ENCODE measurements around the gene CHRND.

Gene CHRND

DNA sequence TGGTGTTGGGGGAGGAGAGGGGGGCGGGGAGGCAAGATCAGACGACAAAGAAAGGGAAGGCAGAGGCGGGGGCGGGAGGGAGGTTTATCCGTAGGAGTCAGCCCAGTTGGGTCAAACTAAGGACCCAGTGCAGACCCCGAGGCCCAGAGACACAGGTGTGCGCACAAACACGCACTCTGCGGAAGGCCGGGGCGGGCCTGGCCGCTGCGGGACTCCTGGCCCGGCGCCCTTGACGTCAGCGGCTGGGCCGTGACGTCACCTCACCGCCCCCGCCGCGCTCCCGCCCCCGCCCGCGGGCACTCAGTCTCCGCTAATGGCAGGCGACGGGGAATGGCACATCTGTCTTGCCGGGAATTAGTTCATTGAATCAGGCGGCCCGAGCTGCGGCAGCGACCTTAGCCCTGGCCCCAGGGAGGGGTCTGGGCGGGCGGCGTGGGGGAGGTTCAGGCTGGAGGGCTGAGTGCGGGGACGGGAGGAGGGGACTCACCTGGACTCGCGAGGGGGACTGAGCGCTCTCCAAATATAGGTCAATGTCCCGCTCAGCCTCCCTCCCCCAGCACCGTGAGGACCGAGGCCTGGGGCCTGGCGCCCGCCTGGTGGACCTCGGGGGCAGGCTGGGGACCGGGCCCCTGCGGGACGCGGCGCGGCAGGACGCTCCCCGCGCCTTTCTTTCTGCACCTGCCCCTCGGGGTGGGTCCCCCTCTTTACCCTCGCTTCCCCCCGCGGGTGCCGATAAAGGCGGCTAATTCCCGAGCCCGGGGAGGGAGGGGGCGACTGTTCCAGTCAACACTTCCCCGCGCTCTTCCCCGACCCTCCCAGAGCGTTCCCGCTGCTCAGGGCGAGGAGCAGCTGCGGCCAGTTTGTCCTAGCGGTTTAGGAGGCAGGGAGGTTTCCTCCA lies 22.8 kb upstream of the CHRND start:
- no peak for DNase-seq (ENCODE audit: low read depth in 2 of 2)

GRCh38 chr2:232503809-232504323 lies 22.1 kb upstream of the CHRND start:
- DNase-seq (ENCODE audit: low read depth in 2 of 2) = no peak

- DNase-seq (ENCODE audit: low read depth in 2 of 2) = no peak
Observed at GRCh38 chr2:232504438-232504837, 21.5 kb upstream of the CHRND start.

DNA sequence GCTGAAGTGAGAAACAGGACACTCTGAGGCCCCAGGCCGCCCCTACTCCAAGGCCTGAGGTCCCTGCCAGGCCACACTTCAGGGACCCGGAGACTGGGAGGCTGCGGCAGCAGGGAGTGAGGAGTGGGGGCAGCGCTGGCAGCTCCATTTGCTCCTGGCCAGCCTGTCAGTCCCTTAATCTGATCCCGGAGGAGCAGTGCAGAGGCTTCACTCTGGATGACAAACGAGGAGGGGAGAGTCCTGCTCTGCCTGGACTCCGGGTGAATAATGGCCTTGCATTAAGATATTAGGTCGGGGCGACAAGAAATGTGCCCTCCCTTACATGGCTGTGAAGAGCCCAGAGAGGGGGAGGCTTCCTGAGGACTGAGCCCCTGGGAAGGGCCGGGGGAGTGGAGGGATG lies 20.1 kb upstream of the CHRND start:
- no peak for DNase-seq (ENCODE audit: low read depth in 2 of 2)

DNA sequence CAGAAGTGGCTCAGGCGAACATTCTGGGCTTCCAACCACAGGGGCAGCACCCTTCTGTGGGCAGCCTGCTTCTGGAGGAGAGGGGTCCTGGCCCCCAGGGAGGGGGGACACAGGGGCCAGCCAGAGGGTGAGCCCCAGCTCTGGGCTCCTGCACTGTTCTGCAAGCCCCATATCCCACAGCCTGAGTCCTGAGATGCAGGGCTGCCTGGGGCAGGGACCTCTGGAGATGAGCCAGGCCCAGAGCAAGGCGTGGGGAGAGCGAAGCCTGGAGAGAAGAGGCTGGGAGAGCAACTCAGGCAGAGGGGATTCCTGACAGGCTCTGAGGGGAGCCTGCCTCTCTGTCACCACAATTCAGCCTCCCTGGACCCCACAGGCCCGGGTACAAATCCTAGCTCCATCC lies 19.3 kb upstream of the CHRND start:
- DNase-seq (ENCODE audit: low read depth in 2 of 2) = no peak

DNA sequence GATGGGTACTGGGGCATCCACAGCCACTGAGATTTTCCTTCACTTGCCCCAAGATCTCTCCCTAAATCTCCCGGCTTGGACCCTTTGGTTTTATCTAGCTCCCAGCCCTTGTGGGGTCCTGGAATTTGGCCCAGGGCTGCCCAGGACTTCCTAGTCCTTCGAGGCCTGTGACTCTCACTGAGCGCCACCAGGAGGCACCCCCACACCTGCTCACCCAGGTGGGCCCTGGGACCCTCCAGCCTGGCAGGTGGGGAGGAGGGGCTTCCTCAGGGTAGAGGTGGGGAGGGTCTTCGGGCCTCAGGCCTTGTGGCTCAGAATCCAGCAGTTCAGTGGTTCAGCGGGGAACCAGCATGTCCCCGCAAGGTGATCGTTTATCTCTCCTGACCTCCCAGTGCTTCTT lies 17.7 kb upstream of the CHRND start:
- DNase-seq (ENCODE audit: low read depth in 2 of 2) = no peak

DNA sequence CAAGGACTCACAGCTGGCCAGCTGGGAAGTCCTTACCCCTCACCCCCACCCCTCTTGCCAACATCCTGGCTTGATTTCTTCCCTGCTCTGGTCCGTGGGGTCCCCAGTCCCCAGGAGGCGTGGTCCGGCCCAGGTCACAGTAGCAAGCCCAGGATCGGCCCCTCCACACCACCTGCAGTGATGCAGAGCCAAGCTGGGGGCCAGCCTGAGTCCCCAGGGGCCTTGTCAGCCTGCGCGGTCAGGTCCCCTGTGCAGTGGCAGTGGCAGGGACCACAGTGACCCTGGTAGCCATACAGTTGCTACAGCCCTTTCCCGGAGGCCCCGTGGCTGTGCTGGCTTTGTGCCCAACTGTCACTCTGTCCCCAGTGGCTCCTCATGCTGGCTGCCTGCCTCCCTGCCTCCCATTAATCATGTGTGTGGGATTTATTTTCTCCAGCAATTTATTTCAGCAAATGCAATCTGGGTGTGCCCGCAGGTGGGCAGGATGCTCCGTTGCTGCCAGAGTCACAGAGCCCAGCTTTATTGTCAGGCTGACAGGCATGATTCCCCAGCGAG lies 14.5 kb upstream of the CHRND start:
- DNase-seq (ENCODE audit: low read depth in 2 of 2) = no peak

DNA sequence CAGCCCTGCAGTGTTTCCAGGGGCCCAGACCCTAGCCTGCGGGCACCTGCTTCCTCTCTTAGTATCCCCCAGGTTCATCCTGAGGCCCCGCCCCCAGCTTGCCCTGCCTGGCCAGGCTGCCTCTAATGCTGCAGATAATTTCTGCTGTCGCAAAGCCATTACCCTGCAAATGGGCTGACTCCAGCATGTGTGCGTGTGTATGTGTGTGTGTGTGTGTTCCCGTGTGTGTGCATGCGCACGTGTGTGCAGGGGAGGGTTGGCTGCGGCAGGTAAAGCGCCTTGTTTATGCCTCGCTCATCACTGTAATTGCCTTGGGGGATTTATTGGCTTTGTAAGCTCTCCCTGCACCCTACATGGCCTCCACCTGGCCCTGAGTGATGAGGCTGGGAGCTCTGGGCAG lies 13.4 kb upstream of the CHRND start:
- DNase-seq (ENCODE audit: low read depth in 2 of 2) = no peak

DNA sequence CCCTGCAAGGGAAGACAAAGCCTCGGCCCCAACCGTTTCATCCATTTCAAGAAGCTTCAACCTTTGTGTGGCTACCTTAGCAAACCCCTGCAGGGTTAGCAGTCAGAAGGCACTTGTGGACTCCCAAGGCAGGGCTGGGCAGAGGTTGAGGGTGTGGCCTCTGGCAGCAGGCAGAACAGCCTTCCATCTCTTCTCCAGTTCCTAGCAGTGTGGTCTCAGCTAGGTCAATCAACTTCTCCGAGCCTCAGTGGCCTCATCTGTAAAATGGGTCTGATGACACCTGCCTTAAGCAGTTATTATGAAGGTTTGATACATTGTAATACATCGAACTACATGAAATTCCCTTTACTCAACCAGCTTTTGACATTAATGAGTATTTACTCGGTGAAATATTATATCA lies 12.6 kb upstream of the CHRND start:
- DNase-seq (ENCODE audit: low read depth in 2 of 2) = no peak

GRCh38 chr2:232515639-232516038 lies 10.3 kb upstream of the CHRND start:
- DNase-seq (ENCODE audit: low read depth in 2 of 2) = no peak

DNA sequence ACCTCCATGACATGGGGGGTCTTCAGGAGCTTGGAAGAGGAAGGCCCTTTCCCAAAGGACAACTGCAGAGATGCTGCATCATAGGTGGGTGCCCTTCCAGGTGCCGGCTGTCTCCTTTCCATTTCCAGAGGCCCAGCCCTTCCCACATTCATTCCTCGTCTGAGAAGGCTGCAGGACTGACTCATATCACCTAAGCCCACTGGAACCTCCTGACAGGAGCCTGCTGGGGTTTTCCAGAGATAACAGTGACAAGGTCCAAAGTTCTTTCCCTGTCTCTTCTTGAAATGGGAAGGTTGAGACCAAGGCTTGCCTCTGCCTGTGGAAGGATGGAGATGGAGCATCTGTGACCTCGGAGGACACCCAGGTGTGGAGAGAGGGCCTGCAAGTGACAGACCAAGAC lies 9.4 kb upstream of the CHRND start:
- DNase-seq (ENCODE audit: low read depth in 2 of 2) = no peak

GRCh38 chr2:232518844-232519243 lies 7.1 kb upstream of the CHRND start:
- no peak for DNase-seq (ENCODE audit: low read depth in 2 of 2)

- no peak for DNase-seq (ENCODE audit: low read depth in 2 of 2)
Observed at GRCh38 chr2:232519581-232520438, 6.2 kb upstream of the CHRND start, which contains the start of gene PRSS56. TSS of gene PRSS56 (plus strand) at chr2:232520388. CDS start at chr2:232520599, 211 bp downstream.

GRCh38 chr2:232520489-232520888 lies 5.5 kb upstream of the CHRND start:
- DNase-seq (ENCODE audit: low read depth in 2 of 2) = no peak

DNA sequence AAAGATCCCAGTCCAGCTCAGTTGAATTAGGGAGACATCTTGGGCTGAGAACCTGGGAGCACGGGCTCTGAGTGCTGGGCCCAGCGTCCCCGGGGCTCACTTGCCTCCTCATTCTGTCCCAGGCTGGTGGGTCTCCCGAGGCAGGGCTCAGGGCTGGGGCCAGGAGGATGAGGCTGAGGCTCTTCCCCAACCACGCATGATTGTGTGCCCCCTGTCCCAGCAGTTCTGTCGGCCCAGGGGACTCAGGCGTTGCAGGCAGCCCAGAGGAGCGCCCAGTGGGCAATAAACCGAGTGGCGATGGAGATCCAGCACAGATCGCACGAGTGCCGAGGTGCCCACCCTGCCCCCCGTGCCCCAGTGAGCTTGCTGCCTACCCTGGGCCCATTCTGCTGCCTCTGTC lies 4.9 kb upstream of the CHRND start:
- no peak for DNase-seq (ENCODE audit: low read depth in 2 of 2)

DNA sequence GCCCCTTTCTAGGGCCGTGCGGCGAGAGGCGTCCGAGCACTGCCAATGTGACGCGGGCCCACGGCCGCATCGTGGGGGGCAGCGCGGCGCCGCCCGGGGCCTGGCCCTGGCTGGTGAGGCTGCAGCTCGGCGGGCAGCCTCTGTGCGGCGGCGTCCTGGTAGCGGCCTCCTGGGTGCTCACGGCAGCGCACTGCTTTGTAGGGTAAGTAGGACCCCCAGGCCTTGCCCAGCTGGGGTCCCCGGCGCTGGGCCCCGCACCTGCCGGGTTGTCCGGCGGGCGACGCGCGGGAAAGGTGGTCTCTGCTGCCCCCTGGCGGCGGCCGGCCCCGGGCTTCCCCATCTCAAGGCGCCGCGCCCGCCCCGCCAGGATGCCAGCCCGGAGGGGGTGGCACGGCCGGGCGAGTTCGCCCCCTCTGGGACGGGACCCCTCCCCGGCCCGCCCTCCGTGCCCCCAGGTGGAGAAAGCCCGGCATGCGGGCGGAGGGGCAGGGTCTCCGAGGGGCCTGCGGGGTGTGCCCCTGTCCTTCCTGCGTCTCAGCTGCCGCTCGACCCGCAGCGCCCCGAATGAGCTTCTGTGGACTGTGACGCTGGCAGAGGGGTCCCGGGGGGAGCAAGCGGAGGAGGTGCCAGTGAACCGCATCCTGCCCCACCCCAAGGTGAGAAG lies 3.9 kb upstream of the CHRND start:
- no peak for DNase-seq (ENCODE audit: low read depth in 2 of 2)

GRCh38 chr2:232522623-232523401 lies 3.1 kb upstream of the CHRND start:
- DNase-seq (ENCODE audit: low read depth in 2 of 2) = no peak

DNA sequence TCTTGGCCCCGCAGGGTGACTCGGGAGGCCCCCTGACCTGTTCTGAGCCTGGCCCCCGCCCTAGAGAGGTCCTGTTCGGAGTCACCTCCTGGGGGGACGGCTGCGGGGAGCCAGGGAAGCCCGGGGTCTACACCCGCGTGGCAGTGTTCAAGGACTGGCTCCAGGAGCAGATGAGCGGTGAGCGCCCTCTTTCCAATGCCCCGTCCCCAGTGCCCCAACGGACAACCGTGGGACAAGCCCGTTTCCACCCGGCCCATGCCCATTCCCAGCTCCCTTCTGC lies 2.6 kb upstream of the CHRND start:
- DNase-seq (ENCODE audit: low read depth in 2 of 2) = no peak

GRCh38 chr2:232523682-232524597 lies 2.0 kb upstream of the CHRND start:
- DNase-seq (ENCODE audit: low read depth in 2 of 2) = no peak

- DNase-seq (ENCODE audit: low read depth in 2 of 2) = no peak
Observed at GRCh38 chr2:232524771-232525170, 1.2 kb upstream of the CHRND start.

All from fibroblast of skin of left quadriceps (primary cell).